ENCODE measurements around the gene ALAS1.
"Not testable (repeated sequence)": the region's sequence is repeated elsewhere in the genome, so short reads cannot be mapped to it uniquely, and the experiment has no call there.

The ALAS1 gene

DNA sequence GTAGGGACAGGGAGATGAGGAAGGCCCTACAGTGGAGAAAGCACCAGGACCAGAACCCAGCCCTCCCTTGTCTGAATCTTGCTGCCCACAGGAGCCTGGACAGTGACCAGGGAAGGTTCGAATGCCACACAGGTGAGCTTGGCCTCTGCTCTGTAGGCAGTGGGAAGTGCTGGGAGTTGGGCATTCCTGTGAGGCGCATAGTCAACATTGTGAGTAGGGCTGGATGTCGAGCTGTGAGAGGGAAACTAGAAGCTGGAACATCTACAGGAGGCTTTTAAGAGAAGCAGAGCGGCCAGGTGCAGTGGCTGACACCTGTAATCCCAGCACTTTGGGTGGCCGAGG is 20.3 kb upstream of the ALAS1 start:
- no peak for DNase-seq

DNA sequence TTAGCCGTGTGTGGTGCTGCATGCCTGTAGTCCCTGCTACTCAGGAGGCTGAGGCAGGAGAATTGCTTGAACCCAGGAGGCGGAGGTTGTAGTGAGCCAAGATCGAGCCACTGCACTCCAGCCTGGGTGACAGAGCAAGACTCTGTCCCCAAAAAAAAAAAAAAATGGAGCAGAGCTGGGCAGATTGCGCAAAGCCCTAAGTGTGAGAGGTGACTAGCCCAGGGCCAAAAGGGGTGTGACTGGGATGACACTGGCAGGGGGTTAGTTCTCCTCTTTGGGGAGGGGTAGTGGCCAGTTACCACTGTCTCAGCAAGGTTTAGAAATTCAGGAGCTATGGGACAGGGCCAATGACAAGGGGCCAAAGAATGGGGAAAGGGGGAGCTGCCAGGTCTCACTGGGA is 19.8 kb upstream of the ALAS1 start:
- DNase-seq = not testable (repeated sequence)

DNA sequence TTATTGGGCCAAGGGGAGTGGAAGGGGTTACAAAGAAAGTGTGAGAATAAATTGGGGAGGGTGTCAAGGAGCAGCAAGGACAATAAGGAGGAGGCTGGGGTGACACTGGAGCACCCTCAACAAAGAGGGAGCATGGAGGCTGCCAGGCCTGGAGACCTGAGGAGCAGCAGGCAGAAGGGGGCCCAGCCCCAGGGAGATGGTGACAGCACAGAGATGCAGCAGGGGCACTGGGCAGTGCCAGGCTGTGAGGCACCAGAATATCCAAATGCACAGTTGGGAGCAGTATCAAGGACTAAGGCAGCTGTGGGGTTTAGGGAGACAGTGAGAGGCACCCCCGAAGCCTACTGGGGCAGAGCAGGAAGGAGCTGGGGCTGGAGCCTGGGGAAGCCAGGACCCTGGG is 19.4 kb upstream of the ALAS1 start:
- no peak for DNase-seq

DNA sequence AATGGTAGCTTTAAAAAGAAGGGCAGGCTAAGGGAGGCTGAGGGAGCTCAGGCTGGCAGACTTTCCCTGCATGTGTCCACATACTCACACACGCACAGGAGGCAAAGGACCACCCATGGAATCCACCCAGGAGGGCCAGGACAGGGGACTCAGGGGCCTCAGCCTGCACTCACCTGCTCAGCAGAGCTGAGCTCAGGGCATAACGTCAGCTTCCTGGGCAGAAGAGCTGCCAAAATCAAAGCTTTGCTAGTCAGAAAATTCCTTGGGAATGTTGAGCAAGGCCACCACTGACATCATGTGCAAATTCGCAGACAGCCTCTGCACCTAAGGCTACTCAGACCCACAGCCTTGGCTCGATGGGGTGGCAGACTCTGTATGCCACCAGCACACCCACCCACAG is 16.4 kb upstream of the ALAS1 start:
- no peak for DNase-seq

DNA sequence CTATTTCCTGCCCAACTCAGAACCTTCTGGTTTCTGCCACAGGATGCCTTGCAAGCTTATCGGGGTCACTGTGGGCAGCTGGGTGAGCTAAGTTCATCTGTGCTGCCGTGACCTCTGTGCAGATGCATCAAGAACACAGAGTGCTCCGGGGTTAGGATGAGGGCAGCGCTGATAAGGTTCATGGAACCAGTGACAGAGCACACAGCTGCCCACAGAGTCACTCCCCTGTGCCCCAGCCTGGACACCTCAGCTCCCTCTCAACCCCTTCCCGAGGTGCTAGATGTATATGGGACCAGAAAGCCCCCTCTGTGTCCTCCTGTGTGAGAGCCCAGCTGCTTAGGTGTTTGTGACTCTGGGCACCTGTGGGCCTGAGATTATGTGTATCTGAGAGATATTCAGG is 15.8 kb upstream of the ALAS1 start:
- no peak for DNase-seq

DNA sequence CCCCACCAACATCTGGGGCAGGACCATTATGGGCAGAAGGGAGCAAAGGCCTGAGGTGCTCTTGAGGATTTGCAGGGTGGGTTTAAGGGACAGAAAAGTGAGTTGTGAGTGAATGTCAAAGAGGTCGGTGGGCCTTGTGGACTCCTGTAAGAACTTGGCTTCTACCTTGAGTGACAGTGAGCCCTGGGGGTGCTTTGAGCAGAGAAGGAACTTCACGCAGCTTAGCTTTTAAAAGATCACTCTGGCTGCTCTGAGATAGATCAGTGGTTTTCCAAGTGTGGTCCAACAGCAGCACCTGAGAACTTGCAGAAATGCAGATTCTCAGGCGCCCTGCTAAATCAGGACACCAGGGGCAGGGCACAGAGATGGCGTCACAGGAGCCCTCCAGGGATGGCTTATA is 15.3 kb upstream of the ALAS1 start:
- no peak for DNase-seq

DNA sequence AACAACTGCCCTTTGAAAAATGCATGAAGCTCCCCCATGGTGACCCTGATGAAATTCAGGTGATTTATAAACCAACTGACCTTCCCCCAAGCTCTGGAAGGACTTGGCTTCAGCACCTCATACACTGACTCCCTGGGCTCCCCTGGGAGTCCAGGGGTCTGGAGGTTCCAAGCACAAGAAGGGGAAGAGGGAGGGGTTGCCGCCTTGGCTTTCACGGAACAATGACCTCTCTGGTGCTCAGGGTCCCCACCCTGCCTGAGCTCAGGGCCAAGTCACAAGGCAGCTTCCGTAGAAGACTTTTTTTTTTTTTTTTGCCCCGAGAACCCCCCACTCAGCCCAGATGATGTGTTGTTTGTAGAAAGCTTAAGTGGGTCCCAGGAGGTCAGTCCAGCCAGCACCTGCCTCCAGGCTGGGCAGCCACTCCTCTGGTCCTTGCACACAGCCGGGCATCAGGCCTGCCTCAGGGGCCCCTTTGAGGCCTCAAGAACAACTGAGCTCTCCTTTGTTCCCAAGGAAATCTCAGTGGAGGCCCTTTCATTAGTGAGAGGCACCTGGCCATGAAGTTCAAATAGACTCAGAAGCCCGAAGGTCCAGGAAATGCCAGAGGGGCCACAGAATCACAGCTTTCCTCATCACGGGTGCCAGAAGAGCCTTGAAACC is 14.0 kb upstream of the ALAS1 start:
- DNase-seq = no peak

DNA sequence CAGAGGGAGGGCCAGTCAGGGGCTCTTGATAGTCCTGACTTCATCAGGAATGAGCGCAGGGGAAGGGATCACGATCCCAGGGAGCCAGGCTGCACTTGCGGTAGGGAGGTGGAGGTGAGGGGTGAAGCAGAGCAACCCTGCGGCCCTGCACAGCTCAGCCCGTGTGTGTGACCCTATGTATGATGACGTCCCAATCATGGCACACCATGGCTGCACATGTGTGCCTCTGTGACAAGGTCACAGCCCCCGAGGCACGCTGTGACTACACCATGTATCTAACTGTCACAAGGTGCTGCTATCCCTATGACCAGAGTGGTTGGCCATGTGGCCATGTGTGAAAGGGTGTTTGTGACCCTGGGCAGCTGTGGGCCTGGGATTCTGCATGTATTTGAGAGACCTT is 13.3 kb upstream of the ALAS1 start:
- no peak for DNase-seq

DNA sequence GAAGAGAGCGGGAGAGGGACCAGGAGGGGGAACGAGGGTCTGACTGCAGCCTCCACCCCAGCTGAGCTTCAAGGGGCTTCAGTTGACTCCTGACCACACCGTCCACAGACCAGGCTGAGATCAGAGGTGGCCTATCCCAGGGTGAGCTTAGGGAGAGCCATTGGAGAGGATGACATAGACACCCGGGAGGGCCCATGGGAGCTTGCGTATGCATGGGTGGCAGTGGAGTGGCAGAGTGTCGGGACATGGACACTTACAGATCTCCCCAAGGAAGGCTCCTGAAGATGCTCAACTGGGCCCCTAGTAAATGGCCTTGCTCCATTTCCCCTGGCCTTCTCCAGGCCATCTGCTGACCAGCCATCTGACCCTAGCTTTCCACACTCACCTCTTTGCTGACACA is 12.6 kb upstream of the ALAS1 start:
- DNase-seq = no peak

DNA sequence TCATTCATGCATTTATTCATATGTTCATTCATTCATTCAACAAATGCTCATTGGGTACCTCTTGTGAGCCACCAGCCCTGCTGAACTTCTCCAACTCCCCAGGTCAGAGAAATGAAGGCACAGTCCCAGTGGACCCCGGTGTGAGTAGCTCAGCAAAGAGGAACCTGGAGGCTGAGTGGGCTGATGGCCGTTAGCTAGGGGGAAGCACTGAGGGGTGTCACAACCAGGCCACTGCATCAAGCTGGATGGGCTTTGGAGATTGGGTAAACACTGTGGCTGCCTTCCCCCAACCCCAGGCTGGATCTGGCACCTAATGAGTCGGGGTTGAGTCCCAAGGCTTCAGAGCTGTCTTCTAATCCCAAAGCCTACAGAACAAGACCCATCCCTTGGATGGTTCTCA is 12.1 kb upstream of the ALAS1 start:
- no peak for DNase-seq

DNA sequence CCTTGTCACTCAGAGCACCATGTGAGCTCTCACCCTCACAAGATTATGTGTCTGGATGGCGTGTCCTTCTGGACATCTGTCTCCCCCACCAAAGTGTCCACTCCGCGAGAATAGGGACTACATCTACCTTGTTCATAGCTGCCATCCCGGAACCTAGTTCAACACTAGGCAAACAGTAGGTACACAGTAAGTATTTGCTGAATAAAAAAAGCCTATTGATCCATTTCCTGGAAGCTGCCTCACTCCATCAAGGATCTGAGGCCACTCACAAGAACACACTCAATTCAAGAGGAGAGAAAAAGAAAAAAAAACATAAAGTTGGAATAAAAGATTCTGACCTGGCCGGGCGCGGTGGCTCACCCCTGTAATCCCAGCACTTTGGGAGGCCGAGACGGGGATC is 11.2 kb upstream of the ALAS1 start:
- no peak for DNase-seq

DNA sequence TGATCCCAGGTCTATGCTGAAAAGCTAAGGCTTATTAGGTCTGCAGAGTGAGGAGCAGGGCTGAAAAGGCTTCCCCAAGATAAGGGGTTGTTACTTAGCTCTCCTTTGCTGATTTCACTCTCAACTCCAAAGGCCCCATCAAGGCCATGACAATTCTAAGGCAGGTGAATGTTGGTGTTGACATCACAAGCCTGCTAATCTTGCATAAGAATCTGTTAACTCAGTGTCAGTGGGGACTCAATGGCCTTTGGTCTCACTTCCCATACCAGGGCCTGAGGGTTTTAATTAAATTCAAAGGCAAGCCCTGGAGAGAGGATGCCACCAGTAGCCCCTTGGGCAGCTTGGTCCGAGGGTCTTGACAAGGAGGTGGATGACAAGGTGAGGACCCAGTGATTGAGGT is 9.4 kb upstream of the ALAS1 start:
- DNase-seq = no peak

DNA sequence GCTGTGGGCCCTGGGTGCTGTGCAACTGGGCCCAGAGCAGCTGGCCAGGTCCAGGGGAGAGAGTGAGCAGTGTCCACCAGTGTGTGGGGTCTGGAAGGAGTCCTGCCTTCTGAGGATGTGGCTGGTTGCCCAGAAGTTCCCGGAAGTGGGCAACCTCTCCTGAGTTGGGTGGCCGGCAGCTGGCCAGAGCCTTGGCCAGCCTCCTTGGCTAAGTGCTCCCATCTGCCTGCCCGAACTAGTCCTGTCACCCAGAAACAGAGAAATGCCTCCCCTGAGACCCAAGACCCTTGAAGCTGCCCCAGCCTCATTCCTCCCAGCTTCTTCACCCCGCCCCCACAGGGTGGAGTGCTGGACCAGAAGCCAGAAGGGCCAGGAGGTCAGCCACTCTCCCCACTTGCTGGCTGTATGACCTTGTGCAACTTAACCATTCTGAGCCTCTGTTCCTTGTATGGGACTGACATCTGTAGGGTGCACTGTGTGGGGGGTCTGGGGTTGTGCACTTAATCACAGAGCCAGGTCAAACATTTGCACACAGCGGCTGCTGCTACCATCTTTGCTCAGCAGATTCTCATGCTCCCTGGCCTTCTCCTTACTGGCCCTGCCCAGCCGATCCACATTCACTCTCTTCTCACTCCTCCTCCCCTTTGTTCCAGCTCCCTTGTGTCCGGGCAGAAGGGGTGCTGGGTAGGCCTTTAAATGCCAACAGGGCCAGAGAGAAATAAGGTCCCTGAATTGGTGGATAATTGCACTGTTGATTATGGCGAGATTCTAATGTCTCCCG is 7.5 kb upstream of the ALAS1 start:
- no peak for DNase-seq

DNA sequence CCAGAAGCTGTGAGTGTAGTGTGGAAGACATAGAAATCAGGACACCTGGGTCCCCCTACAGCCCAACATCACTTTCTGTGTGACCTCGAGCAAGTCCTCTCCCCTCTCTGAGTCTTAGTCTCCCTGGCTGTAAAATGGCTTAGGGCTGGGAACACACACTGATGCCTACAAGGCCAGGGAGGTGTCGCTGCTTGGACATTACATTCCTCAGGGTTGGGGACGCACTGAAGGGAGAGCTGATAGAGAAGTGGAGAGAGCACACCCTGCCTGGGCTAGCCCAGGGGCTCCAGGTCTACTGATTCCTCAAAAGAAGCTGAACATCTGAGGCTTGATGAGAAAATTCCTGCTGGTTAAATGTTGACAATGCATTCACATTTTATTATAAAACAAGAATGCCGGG is 6.3 kb upstream of the ALAS1 start:
- no peak for DNase-seq

DNA sequence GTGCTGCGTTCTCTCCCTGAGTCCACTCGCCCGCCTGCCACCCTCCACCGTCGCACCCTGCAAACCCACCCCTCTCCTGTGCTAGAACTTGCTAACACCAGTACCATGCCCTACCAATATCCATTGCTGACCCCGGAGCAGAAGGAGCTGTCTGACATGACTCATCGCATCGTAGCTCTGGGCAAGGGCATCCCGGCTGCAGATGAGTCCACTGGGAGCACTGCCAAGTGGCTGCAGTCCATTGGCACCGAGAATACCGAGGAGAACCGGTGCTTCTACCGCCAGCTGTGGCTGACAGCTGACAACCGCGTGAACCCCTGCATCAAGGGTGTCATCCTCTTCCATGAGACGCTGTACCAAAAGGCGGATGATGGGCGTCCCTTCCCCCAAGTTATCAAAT is 4.9 kb upstream of the ALAS1 start:
- DNase-seq = no peak

DNA sequence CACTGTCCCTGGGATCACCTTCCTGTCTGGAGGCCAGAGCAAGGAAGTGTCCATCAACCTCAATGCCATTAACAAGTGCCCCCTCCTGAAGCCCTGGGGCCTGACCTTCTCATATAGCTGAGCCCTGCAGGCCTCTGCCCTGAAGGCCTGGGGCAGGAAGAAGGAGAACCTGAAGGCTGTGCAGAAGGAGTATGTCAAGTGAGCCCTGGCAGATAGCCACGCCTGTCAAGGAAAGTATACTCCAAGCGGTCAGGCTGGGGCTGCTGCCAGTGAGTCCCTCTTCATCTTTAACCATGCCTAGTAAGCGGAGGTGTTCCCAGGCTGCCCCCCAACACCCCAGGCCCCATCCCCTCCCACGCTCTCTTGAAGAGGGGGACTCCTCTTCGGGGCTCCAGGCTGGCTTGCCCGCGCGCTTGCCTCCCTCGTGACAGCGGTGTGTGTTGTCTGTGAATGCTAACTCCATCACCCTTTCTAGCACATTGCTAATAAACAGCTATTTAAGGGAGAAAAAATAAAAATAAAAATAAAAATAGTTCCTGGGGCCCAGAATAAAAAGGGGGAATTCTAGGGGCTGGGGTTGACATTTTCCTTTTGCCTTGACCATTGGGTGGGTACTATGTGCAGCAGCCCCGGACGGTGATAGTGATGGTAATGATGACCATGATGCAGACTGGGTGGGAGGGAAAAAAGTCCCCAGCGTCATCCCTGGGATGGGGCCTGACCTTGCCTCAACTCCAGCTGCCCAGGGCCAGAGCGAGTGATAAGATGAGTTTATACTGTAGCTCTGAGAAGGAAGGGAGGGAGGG is 3.3 kb upstream of the ALAS1 start:
- DNase-seq = no peak

DNA sequence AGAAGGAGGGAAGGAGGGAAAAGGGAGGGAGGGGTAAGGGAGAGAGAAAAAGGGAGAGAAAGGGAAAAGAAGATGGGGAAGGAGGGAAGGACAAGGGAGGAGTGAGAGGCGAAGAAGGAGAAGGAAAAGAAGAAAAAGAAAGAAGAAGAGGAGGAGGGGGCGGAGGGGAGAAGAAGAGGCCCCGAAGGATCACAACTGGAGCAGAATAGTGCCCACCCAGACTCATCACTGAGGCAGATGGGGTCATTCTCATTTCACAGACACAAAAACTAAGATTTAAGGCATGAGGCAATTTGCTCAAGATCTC is 2.7 kb upstream of the ALAS1 start:
- no peak for DNase-seq

DNA sequence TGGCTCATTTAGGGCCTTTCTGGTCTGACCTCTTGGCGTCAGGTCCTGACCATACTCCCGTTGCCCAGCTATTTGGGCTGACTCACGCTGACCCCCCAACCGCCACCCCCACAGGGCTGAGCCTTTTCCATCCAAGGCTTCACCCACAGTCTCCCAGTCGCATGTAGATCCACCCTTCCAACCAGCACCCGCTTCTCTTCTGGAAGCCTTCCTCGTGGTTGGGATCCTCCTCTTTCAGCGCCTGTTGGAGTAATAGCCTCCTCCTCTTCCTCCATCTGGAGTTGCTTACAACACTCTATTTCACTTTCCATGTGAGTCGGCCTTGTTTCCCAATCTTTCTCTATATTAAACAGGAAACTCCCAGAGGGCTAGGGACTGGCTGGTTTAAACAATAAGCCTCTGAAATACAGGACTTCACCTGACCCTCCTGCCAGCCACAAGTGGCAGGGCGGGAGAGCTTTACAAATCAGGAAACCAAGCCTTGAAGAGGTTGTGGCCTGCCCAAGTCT is 2.1 kb upstream of the ALAS1 start:
- no peak for DNase-seq

DNA sequence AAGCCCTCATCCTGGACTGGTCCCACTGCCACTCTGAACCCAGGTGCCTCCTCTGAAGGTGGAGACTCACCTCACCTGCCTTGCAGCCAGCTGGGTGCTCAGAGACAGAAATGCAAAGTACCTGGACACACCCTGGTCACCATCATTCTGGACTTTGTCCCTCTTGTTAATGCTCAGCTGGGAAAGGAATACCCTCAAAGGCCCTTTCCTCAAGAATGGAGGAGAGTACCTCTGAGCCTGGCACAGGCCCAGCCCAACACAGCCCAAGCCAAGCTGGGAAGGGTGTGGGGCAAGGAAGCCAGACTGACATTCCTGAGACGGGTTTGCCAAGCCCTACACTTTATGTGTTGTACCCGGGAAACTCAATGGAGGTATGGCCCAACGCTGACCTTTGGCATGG is 983 bp upstream of the ALAS1 start:
- no peak for DNase-seq

DNA sequence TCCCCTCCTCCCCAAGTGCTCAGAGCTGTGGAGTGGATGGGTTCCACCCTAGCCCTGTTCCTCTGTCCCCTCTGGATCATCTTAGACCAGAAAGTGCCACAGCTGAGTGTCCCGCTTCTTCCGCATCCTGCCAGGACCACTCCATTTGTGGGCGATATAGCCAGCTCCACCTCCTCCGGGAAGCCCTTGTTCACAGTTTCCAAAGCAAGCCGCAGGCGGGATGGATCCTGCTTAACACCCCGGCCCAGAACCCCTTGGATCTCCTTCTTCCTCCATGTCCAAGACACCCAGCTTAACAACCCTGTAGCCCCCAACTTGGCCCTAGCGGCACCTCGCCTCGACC is 490 bp upstream of the ALAS1 start:
- no peak for DNase-seq

DNA sequence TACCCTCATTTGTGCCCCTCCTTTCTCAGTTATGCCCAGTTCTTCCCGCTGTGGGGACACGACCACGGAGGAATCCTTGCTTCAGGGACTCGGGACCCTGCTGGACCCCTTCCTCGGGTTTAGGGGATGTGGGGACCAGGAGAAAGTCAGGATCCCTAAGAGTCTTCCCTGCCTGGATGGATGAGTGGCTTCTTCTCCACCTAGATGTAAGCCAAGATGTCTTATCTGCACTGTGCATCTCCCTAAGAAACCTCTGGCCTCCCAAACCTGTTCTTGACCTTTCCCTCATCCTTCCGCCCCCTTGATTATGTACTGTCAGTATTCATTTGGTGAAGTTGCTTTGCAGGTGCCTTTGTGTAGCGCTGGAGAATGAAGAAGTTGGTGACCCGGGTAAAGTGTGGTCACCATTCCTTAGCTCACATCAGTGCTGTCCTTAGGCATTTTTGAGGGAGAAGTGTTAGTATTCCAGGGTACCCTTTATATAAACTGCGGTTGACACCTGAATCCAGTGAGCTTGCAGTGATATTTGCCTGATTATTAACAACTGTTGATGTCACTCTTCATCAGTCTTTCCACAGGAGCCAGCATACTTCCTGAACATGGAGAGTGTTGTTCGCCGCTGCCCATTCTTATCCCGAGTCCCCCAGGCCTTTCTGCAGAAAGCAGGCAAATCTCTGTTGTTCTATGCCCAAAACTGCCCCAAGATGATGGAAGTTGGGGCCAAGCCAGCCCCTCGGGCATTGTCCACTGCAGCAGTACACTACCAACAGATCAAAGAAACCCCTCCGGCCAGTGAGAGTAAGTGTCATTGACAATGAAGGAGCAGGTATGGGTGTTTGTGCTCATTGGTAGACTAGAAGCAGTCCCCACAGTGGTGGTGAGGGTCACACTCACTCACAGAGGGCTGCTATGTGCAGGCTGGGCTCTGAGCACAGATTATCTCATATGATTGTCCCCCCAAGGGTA is 966 bp downstream of the ALAS1 start:
- DNase-seq = no peak

DNA sequence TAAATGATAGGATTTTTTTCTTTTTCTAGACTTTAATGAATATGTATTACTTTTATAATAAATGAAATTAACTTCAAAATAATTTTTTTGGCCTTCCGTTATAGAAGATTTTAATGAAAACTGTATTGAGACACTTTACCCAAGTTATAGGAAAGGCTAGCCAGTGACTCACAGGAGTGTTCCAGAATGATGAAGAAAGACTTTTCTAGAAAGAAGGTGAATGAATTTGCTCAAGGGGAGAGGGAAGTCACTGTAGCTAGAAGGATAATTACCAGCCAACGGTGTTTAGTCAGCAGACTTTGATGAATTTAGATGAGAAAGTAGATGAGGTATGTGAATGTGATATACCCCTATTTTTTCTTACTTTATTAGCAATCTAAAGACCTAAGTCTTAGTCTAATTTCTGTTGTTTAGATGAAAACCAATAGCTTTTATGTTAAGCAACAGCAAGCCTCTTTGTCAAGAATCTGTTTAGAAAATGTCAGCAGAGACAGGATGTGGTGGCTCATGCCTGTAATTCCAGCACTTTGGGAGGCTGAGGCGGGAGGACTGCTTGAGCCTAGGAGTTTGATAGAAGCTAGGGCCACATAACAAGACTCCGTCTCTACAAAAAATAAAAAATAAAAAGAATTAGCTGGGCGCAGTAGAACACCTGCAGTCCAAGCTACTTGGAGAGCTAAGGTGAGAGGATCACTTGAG is 3.2 kb downstream of the ALAS1 start:
- no peak for DNase-seq
